Astrocyte (in vitro differentiated cells and primary cell): ENCODE results near the gene TMEM269. TPM values are rescaled to one million over a fixed set of nuclear protein-coding genes. Genes with fewer than 3 reads are reported as not detected.

Experiments used
- DNase-seq: peaks from one replicate; pipeline ENCODE4 v3.0.0-alpha.2; 2010; ENCODE audit warnings: low read depth
- FAIRE-seq: peaks from 2 replicates; lab custom pipeline; 2011; peaks lifted over from hg19 to GRCh38; lab: Jason Lieb, UNC
- H2AFZ ChIP-seq: 2 replicates; pipeline ENCODE4 v1.6.0; 2012; ENCODE audit warnings: low read depth, low read length, inconsistent platforms
- H3K27ac ChIP-seq: 2 replicates; pipeline ENCODE4 v1.5.1; 2011; ENCODE audit warnings: low read depth, low read length, inconsistent platforms
- H3K27me3 ChIP-seq: 2 replicates; pipeline ENCODE4 v1.6.0; 2011; ENCODE audit warnings: low read length, inconsistent platforms; ENCODE audit not compliant: insufficient read depth
- H3K36me3 ChIP-seq: 2 replicates; pipeline ENCODE4 v1.5.1; 2011; ENCODE audit warnings: low read length, inconsistent platforms; ENCODE audit not compliant: insufficient read depth
- H3K4me1 ChIP-seq: 2 replicates; pipeline ENCODE4 v1.5.1; 2011; ENCODE audit warnings: low read length, inconsistent platforms; ENCODE audit not compliant: insufficient read depth
- H3K4me2 ChIP-seq: 2 replicates; pipeline ENCODE4 v1.6.0; 2012; ENCODE audit warnings: low read length, inconsistent platforms
- H3K4me3 ChIP-seq: 2 replicates; pipeline ENCODE4 v1.5.1; 2011; ENCODE audit warnings: low read depth, mild to moderate bottlenecking, low read length, inconsistent platforms; ENCODE audit not compliant: insufficient read depth
- H3K79me2 ChIP-seq: 2 replicates; pipeline ENCODE4 v1.6.0; 2012; ENCODE audit warnings: mild to moderate bottlenecking, low read length, inconsistent platforms; ENCODE audit not compliant: insufficient read depth
- H3K9ac ChIP-seq: 2 replicates; pipeline ENCODE4 v1.6.0; 2012; ENCODE audit warnings: mild to moderate bottlenecking, low read length, inconsistent platforms
- H3K9me3 ChIP-seq: 2 replicates; pipeline ENCODE4 v1.5.1; 2012; ENCODE audit warnings: low read depth, mild to moderate bottlenecking, low read length, inconsistent platforms; ENCODE audit not compliant: insufficient read depth
- H4K20me1 ChIP-seq: 2 replicates; pipeline ENCODE4 v1.6.0; 2012; ENCODE audit warnings: low read length, inconsistent platforms; ENCODE audit not compliant: insufficient read depth
- H3K27ac Mint-ChIP-seq: one replicate; pipeline ENCODE4 v1.8.0; 2021; ENCODE audit warnings: mild to moderate bottlenecking, mixed read lengths; ENCODE audit not compliant: unreplicated experiment
- H3K27me3 Mint-ChIP-seq: one replicate; pipeline ENCODE4 v1.8.0; 2021; ENCODE audit warnings: low read depth, mixed read lengths; ENCODE audit not compliant: unreplicated experiment
- H3K36me3 Mint-ChIP-seq: one replicate; pipeline ENCODE4 v1.8.0; 2021; ENCODE audit warnings: low read depth, mixed read lengths; ENCODE audit not compliant: unreplicated experiment
- H3K4me1 Mint-ChIP-seq: one replicate; pipeline ENCODE4 v1.8.0; 2021; ENCODE audit warnings: low read depth, mixed read lengths; ENCODE audit not compliant: unreplicated experiment
- H3K4me3 Mint-ChIP-seq: one replicate; pipeline ENCODE4 v1.8.0; 2021; ENCODE audit warnings: mild to moderate bottlenecking, moderate library complexity, mixed read lengths; ENCODE audit not compliant: unreplicated experiment
- H3K9me3 Mint-ChIP-seq: one replicate; pipeline ENCODE4 v1.8.0; 2021; ENCODE audit warnings: mild to moderate bottlenecking, mixed read lengths; ENCODE audit not compliant: unreplicated experiment
- EZH2 ChIP-seq: IDR thresholded peaks from 2 replicates; pipeline ENCODE4 v1.6.1; 2012; ENCODE audit warnings: mild to moderate bottlenecking, low read length, inconsistent platforms; ENCODE audit not compliant: insufficient read depth
- total RNA-seq: library from RNA; stranded (reverse); gene quantifications from 2 replicates; pipeline ENCODE4 v1.2.1, GENCODE V29; 2021
- TF ChIP-seq, protein P1 (sequence below): IDR thresholded peaks from 2 replicates; pipeline ENCODE4 v1.5.1; 2011; ENCODE audit warnings: low read depth, mild to moderate bottlenecking, inconsistent platforms, low read length, moderate library complexity; ENCODE audit not compliant: insufficient read depth

The TMEM269 gene
- total RNA-seq, 1 donor from 2014 or later, result 0.09 TPM

DNA sequence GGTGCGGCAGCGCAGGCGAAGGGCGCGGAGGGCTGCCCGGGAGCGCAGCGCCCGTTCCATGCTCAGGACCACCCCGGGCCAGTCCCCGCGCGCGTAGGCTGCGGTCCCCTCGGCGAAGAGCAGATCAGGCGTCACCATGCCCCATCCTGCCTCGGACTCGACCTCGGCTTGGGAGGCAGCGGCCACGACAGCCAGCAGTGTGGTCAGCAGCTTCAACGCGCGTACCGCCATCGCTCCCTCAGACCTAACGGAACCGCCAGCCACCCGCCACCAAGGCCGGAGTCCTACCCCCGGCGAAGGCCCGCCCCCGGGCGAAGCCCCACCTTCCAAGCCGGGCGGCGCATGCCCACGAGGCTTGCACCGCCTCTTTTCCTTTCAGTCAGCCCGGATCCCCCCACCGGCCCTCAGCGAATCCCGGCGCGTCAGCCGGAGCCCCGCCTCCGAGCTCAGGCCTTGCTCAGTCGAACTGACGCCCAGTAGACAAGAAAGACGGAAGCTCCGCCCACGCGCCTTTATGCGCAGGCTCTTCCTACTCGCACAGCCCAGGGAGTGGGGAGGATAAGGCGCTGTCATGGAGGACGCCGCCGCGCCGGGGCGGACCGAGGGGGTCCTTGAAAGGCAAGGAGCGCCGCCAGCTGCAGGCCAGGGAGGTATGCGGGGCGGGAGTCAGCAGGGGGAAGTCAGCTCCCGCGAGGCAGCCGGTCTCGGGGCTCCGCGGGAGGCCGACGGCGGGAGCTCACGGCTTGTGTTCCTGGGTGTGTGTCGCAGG, 17.9 kb upstream of the TMEM269 start, which contains the start of the genes C1orf50 and P3H1:
Gene C1orf50, plus strand, starts transcription at position 509 of the 769 bp plus-strand sequence. Its CDS starts 63 bp downstream, at position 572.
Gene P3H1, minus strand, starts transcription at position 288 of the 769 bp plus-strand sequence. Its CDS starts 57 bp downstream, at position 231.
- H3K4me1 Mint-ChIP-seq, result peaks cover 8% of the 10 kb centered on the region
- H3K27me3 Mint-ChIP-seq, result no peaks in the 10 kb centered on the region
- FAIRE-seq, result no peak
- H3K4me3 Mint-ChIP-seq, result no peak within 1 kb of the TSS
- no peaks in the 10 kb centered on the region for H3K9me3 ChIP-seq
- no peaks in the 10 kb centered on the region for H3K9me3 Mint-ChIP-seq
- no peaks in the 10 kb centered on the region for H3K27me3 ChIP-seq
- H3K4me1 ChIP-seq, result peaks cover 17% of the 10 kb centered on the region
- peaks cover 94% of the 10 kb centered on the region for H3K79me2 ChIP-seq
- H3K27ac ChIP-seq, result peak within 1 kb of the TSS; percentile 78
- peak within 1 kb of the TSS; percentile 90 for H3K9ac ChIP-seq
- TF ChIP-seq, protein P1, sequence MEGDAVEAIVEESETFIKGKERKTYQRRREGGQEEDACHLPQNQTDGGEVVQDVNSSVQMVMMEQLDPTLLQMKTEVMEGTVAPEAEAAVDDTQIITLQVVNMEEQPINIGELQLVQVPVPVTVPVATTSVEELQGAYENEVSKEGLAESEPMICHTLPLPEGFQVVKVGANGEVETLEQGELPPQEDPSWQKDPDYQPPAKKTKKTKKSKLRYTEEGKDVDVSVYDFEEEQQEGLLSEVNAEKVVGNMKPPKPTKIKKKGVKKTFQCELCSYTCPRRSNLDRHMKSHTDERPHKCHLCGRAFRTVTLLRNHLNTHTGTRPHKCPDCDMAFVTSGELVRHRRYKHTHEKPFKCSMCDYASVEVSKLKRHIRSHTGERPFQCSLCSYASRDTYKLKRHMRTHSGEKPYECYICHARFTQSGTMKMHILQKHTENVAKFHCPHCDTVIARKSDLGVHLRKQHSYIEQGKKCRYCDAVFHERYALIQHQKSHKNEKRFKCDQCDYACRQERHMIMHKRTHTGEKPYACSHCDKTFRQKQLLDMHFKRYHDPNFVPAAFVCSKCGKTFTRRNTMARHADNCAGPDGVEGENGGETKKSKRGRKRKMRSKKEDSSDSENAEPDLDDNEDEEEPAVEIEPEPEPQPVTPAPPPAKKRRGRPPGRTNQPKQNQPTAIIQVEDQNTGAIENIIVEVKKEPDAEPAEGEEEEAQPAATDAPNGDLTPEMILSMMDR, result no peak
- no peak for TF ChIP-seq EZH2
- H3K4me3 ChIP-seq, result peak within 1 kb of the TSS; percentile 90
- peak; percentile 97 for DNase-seq
- peaks cover 8% of the 10 kb centered on the region for H3K36me3 Mint-ChIP-seq
- H2AFZ ChIP-seq, result peak within 1 kb of the TSS; percentile 91
- peaks cover 8% of the 10 kb centered on the region for H3K36me3 ChIP-seq
- H4K20me1 ChIP-seq, result peaks cover 43% of the 10 kb centered on the region
- H3K27ac Mint-ChIP-seq, result peak within 1 kb of the TSS; percentile 80
- H3K4me2 ChIP-seq, result peak within 1 kb of the TSS; percentile 96

GRCh38 chr1:42767510-42768000, 17.2 kb upstream of the TMEM269 start:
- Histone ChIP-seq H3K36me3 (peaks cover 2% of the 10 kb centered on the region), H3K4me2 (peak overlapping the region; percentile 96), H3K79me2 (peaks cover 93% of the 10 kb centered on the region), H3K9me3 (no peaks in the 10 kb centered on the region), H2AFZ (peak overlapping the region; percentile 91), H3K4me1 (peaks cover 17% of the 10 kb centered on the region), H3K9ac (peak overlapping the region; percentile 90), H3K4me3 (peak overlapping the region; percentile 90), H3K27me3 (no peaks in the 10 kb centered on the region), H4K20me1 (peaks cover 43% of the 10 kb centered on the region), H3K27ac (peak overlapping the region; percentile 78)
- H3K27me3 Mint-ChIP-seq, result no peaks in the 10 kb centered on the region
- DNase-seq, result no peak
- H3K4me3 Mint-ChIP-seq, result no peak overlapping the region
- H3K9me3 Mint-ChIP-seq, result no peaks in the 10 kb centered on the region
- peaks cover 8% of the 10 kb centered on the region for H3K36me3 Mint-ChIP-seq
- TF ChIP-seq EZH2, result no peak
- TF ChIP-seq, protein P1, result no peak
- no peak for FAIRE-seq
- H3K27ac Mint-ChIP-seq, result peak overlapping the region; percentile 77
- H3K4me1 Mint-ChIP-seq, result peaks cover 8% of the 10 kb centered on the region

DNA sequence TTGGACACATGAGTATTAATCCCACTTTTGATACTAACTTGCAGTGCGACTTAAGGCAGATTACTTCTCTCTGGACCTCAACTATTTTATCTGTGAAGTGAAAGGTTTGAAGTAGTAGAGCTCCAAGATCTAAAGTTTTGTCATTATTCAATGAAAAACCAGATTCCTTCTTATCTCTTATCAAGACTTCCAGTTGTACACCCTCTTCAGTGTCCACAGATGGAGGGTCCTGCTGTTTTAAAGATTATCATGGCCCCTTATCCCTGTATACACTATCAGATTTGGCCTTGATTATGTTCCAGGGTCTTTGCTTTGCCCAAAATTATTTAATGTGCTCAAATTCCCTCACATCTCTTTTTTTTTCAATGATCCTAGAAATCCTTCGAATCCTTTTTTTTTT, 16.6 kb upstream of the TMEM269 start:
- H3K4me3 Mint-ChIP-seq, result no peak overlapping the region
- peaks cover 17% of the 10 kb centered on the region for H3K4me1 ChIP-seq
- no peaks in the 10 kb centered on the region for H3K27me3 ChIP-seq
- H3K79me2 ChIP-seq, result peaks cover 92% of the 10 kb centered on the region
- no peaks in the 10 kb centered on the region for H3K9me3 Mint-ChIP-seq
- DNase-seq (no peak), FAIRE-seq (no peak)
- peaks cover 9% of the 10 kb centered on the region for H3K36me3 Mint-ChIP-seq
- peak overlapping the region; percentile 96 for H3K4me2 ChIP-seq
- H3K9me3 ChIP-seq, result no peaks in the 10 kb centered on the region
- no peaks in the 10 kb centered on the region for H3K27me3 Mint-ChIP-seq
- H3K9ac ChIP-seq, result peak overlapping the region; percentile 90
- H3K4me1 Mint-ChIP-seq, result peaks cover 10% of the 10 kb centered on the region
- no peak overlapping the region for H2AFZ ChIP-seq
- H3K27ac ChIP-seq, result no peak overlapping the region
- H4K20me1 ChIP-seq, result peaks cover 43% of the 10 kb centered on the region
- TF ChIP-seq, protein P1, result no peak
- TF ChIP-seq EZH2, result no peak
- no peaks in the 10 kb centered on the region for H3K36me3 ChIP-seq
- peak overlapping the region; percentile 90 for H3K4me3 ChIP-seq
- H3K27ac Mint-ChIP-seq, result no peak overlapping the region
